Keratinocyte (primary cell): Measurements from ENCODE around the gene CACNG3. TPM values are rescaled to one million over a fixed set of nuclear protein-coding genes. Genes with fewer than 3 reads are reported as not detected.

ENCODE experiments used
- DNase-seq: peaks from one replicate; pipeline ENCODE4 v3.0.0-alpha.2; 2011; ENCODE audit warnings: low read depth, missing footprints, low spot score
- FAIRE-seq: peaks from 2 replicates; lab custom pipeline; 2011; peaks lifted over from hg19 to GRCh38; lab: Jason Lieb, UNC
- H2AFZ ChIP-seq: 2 replicates; pipeline ENCODE4 v1.6.0; 2012; ENCODE audit warnings: low read length, control low read depth, inconsistent platforms; ENCODE audit not compliant: control insufficient read depth
- H3K27ac ChIP-seq: 2 replicates; pipeline ENCODE4 v1.5.1; 2011; ENCODE audit warnings: low read length; ENCODE audit not compliant: control insufficient read depth, insufficient read depth
- H3K27me3 ChIP-seq: 3 replicates; pipeline ENCODE4 v1.6.0; 2011; ENCODE audit warnings: low read length; ENCODE audit not compliant: control insufficient read depth, insufficient read depth; ENCODE audit errors: extremely low read depth
- H3K36me3 ChIP-seq, 2 experiments: 2 replicates in 1 of 2; 3 replicates in 1 of 2; pipeline ENCODE4 v1.5.1; 2011; ENCODE audit warnings: low read length in 2 of 2, mild to moderate bottlenecking in 1 of 2; ENCODE audit not compliant: control insufficient read depth in 2 of 2, insufficient read depth in 2 of 2; ENCODE audit errors: extremely low read depth in 1 of 2
- H3K4me1 ChIP-seq: 3 replicates; pipeline ENCODE4 v1.5.1; 2011; ENCODE audit warnings: low read length; ENCODE audit not compliant: control insufficient read depth, insufficient read depth; ENCODE audit errors: extremely low read depth
- H3K4me2 ChIP-seq: 3 replicates; pipeline ENCODE4 v1.6.0; 2011; ENCODE audit warnings: low read depth, low read length; ENCODE audit not compliant: control insufficient read depth, insufficient read depth; ENCODE audit errors: extremely low read depth
- H3K4me3 ChIP-seq, 3 experiments: fragments of 200-600 bp in 1 of 3; sonication (generic) in 1 of 3; 2 replicates in 2 of 3; 3 replicates in 1 of 3; pipeline ENCODE4 v1.5.1; 2011 to 2016; ENCODE audit warnings: low read length in 3 of 3, mild to moderate bottlenecking in 3 of 3, control low read depth in 2 of 3, inconsistent platforms in 1 of 3, low read depth in 1 of 3, mixed read lengths in 1 of 3, mixed run types in 1 of 3, moderate library complexity in 1 of 3; ENCODE audit not compliant: control insufficient read depth in 2 of 3, insufficient read depth in 2 of 3; ENCODE audit errors: extremely low read depth in 1 of 3
- H3K79me2 ChIP-seq: 2 replicates; pipeline ENCODE4 v1.6.0; 2012; ENCODE audit warnings: low read length; ENCODE audit not compliant: control insufficient read depth, insufficient read depth
- H3K9ac ChIP-seq: 3 replicates; pipeline ENCODE4 v1.6.0; 2011; ENCODE audit warnings: low read length; ENCODE audit not compliant: control insufficient read depth, insufficient read depth; ENCODE audit errors: extremely low read depth
- H3K9me1 ChIP-seq: 3 replicates; pipeline ENCODE4 v1.6.0; 2011; ENCODE audit warnings: low read length; ENCODE audit not compliant: control insufficient read depth, insufficient read depth; ENCODE audit errors: extremely low read depth
- H3K9me3 ChIP-seq: 2 replicates; pipeline ENCODE4 v1.5.1; 2012; ENCODE audit warnings: low read depth, low read length; ENCODE audit not compliant: control insufficient read depth
- H4K20me1 ChIP-seq: 3 replicates; pipeline ENCODE4 v1.6.0; 2011; ENCODE audit warnings: low read length; ENCODE audit not compliant: control insufficient read depth, insufficient read depth; ENCODE audit errors: extremely low read depth
- EZH2 ChIP-seq: IDR thresholded peaks from one replicate; pipeline ENCODE4 v1.6.1; 2012; ENCODE audit warnings: inconsistent platforms, mild to moderate bottlenecking, low read length, moderate library complexity
- dilution Hi-C: fragments of 300-500 bp; cut with MboI; formaldehyde crosslinking; loops from one replicate; pipeline ENCODE4 v1.7.0; 2020; ENCODE audit warnings: low sequenced_read_pairs; ENCODE audit not compliant: extremely low pct_ligation_motif_present
- polyA plus RNA-seq, 5 experiments: library from polyadenylated mRNA; depleted of rRNA in 3 of 5; stranded (reverse) in 3 of 5; stranded (forward) in 1 of 5; unstranded in 1 of 5; fragments of >200 nt; gene quantifications; 1 replicate in 1 of 5; 2 replicates in 3 of 5; 3 replicates in 1 of 5; pipeline versions ENCODE4 v1.2.1 to v1.2.3, GENCODE V29; 2011 to 2012; ENCODE audit warnings: missing spikeins in 2 of 5, low read depth in 1 of 5, low replicate concordance in 1 of 5
- TF ChIP-seq, protein P1 (sequence below), 3 experiments: IDR thresholded peaks in 1 of 3; conservative IDR thresholded peaks in 1 of 3; optimal IDR thresholded peaks in 1 of 3; 2 replicates in 2 of 3; 3 replicates in 1 of 3; pipeline versions ENCODE3 to v1.5.1; 2011; ENCODE audit warnings: low read length in 3 of 3, mild to moderate bottlenecking in 3 of 3, moderate library complexity in 2 of 3, control low read depth in 1 of 3, inconsistent platforms in 1 of 3; ENCODE audit not compliant: insufficient read depth in 2 of 3; ENCODE audit errors: extremely low read depth in 1 of 3

CACNG3 gene
- polyA plus RNA-seq, 1 donor (not counting 4 experiments of a cell fraction or from before 2014, with no cell fraction given): not detected

DNA sequence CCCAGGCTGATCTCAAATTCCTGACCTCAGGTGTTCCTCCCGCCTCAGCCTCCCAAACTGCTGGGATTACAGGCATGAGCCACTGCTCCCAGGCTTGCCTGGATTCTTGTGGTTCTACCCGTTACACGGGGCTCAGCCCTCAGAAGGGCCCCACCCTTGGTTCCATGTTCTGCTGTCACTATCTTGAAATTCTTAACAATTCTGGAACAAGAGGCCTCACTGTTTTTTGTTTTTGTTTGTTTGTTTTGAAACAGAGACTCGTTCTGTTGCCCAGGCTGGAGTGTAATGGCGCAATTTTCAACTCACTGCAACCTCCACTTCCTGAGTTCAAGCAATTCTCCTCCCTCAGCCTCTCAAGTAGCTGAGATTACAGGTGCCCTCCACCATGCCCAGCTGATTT lies 96.6 kb downstream of the CACNG3 start:
- Histone ChIP-seq H3K9ac (no peak overlapping the region), H4K20me1 (no peaks in the 10 kb centered on the region)
- dilution Hi-C loops: no loop called here

DNA sequence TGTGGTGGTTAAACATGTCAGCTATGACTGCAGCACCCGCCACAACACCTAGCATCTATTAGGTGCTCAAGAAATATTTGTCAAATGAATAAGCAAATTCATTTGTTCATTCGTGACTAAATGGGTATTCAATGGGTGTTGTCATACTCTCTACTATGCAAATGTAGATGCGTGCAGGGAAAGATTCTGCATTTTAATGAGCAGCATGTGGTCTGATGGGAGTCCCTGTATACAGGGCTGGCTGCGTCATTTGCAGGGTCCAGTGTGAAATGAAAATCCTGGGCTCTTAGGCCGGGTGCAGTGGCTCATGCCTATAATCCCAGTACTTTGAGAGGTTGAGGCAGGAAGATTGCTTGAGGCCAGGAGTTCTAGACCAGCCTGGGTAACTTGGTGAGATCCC lies 97.5 kb downstream of the CACNG3 start:
- TF ChIP-seq, protein P1, sequence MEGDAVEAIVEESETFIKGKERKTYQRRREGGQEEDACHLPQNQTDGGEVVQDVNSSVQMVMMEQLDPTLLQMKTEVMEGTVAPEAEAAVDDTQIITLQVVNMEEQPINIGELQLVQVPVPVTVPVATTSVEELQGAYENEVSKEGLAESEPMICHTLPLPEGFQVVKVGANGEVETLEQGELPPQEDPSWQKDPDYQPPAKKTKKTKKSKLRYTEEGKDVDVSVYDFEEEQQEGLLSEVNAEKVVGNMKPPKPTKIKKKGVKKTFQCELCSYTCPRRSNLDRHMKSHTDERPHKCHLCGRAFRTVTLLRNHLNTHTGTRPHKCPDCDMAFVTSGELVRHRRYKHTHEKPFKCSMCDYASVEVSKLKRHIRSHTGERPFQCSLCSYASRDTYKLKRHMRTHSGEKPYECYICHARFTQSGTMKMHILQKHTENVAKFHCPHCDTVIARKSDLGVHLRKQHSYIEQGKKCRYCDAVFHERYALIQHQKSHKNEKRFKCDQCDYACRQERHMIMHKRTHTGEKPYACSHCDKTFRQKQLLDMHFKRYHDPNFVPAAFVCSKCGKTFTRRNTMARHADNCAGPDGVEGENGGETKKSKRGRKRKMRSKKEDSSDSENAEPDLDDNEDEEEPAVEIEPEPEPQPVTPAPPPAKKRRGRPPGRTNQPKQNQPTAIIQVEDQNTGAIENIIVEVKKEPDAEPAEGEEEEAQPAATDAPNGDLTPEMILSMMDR (optimal IDR thresholded peaks at IDR 0.05 in 1 of 3, IDR thresholded peaks at IDR 0.05 in 1 of 3, conservative IDR thresholded peaks at IDR 0.05 in 1 of 3; ENCODE audit: extremely low read depth in 1 of 3, insufficient read depth in 2 of 3, low read length in 3 of 3): no peak
- no peak for TF ChIP-seq EZH2
- dilution Hi-C loops: no loop called here
- no peaks in the 10 kb centered on the region for H3K27me3 ChIP-seq
- H3K4me3 ChIP-seq: no peak overlapping the region
- no peak overlapping the region for H3K27ac ChIP-seq
- H3K4me2 ChIP-seq: no peak overlapping the region
- H2AFZ ChIP-seq: no peak overlapping the region
- H3K9me1 ChIP-seq: no peaks in the 10 kb centered on the region
- no peaks in the 10 kb centered on the region for H4K20me1 ChIP-seq
- no peaks in the 10 kb centered on the region for H3K79me2 ChIP-seq
- DNase-seq (no peak), FAIRE-seq (no peak)
- no peak overlapping the region for H3K9ac ChIP-seq
- H3K9me3 ChIP-seq: no peaks in the 10 kb centered on the region
- H3K4me1 ChIP-seq: no peaks in the 10 kb centered on the region
- H3K36me3 ChIP-seq: no peaks in the 10 kb centered on the region

More for the DNA sequence above, 96.6 kb downstream of the CACNG3 start:
- H3K9me3 ChIP-seq: no peaks in the 10 kb centered on the region
- TF ChIP-seq EZH2: no peak
- TF ChIP-seq, protein P1 (optimal IDR thresholded peaks at IDR 0.05 in 1 of 3, IDR thresholded peaks at IDR 0.05 in 1 of 3, conservative IDR thresholded peaks at IDR 0.05 in 1 of 3; ENCODE audit: extremely low read depth in 1 of 3, insufficient read depth in 2 of 3, low read length in 3 of 3): no peak
- H2AFZ ChIP-seq: no peak overlapping the region
- H3K4me1 ChIP-seq: no peaks in the 10 kb centered on the region
- H3K27me3 ChIP-seq: no peaks in the 10 kb centered on the region
- H3K4me3 ChIP-seq: no peak overlapping the region
- H3K79me2 ChIP-seq: no peaks in the 10 kb centered on the region
- no peaks in the 10 kb centered on the region for H3K9me1 ChIP-seq
- H3K4me2 ChIP-seq: no peak overlapping the region
- no peaks in the 10 kb centered on the region for H3K36me3 ChIP-seq
- no peak for FAIRE-seq
- no peak overlapping the region for H3K27ac ChIP-seq
- no peak for DNase-seq
